ENCODE data around the gene MEI1. TPM values are rescaled to one million over a fixed set of nuclear protein-coding genes. Genes with fewer than 3 reads are reported as not detected.

Gene MEI1
- total and polyA plus RNA-seq, 8 donors: 0.15 to 2.3 (median 0.35) TPM; not detected in 1

- DNase-seq: no peak
- FAIRE-seq: no peak
- no peak for TF ChIP-seq CTCF (IDR thresholded peaks at IDR 0.05)
- Histone ChIP-seq H3K4me3 (no peak overlapping the region), H3K27me3 (no peaks in the 10 kb centered on the region), H3K36me3 (no peaks in the 10 kb centered on the region), H3K9me3 (no peaks in the 10 kb centered on the region), H3K27ac (no peak overlapping the region), H3K4me1 (no peaks in the 10 kb centered on the region)
- intact Hi-C loops (cut with DNase I): no loop called here
- 88 to 89% methylated on average over 4 of the region's 4 CpGs for WGBS, 2 donors
- ATAC-seq: no peak
Measured at GRCh38 chr22:41772198-41772597, 72.9 kb downstream of the MEI1 start.

GRCh38 chr22:41772645-41773044 is 73.3 kb downstream of the MEI1 start:
- no peaks in the 10 kb centered on the region for H3K9me3 ChIP-seq
- H3K4me1 ChIP-seq: no peaks in the 10 kb centered on the region
- H3K27ac ChIP-seq: no peak overlapping the region
- H3K27me3 ChIP-seq: no peaks in the 10 kb centered on the region
- TF ChIP-seq CTCF (IDR thresholded peaks at IDR 0.05): no peak
- FAIRE-seq (no peak), ATAC-seq (no peak), DNase-seq (no peak)
- intact Hi-C loops (cut with DNase I): no loop called here
- H3K36me3 ChIP-seq: no peaks in the 10 kb centered on the region
- H3K4me3 ChIP-seq: no peak overlapping the region

GRCh38 chr22:41775338-41775737 is 76.0 kb downstream of the MEI1 start:
- Histone ChIP-seq H3K36me3 (no peaks in the 10 kb centered on the region), H3K27ac (no peak overlapping the region), H3K4me3 (no peak overlapping the region), H3K4me1 (no peaks in the 10 kb centered on the region), H3K27me3 (no peaks in the 10 kb centered on the region), H3K9me3 (no peaks in the 10 kb centered on the region)
- DNase-seq: no peak
- no peak for ATAC-seq
- FAIRE-seq: no peak
- WGBS, 2 donors: 92% methylated on average over 5 of the region's 5 CpGs
- no peak for TF ChIP-seq CTCF (IDR thresholded peaks at IDR 0.05)
- intact Hi-C loops (cut with DNase I): no loop called here

GRCh38 chr22:41775976-41776375 is 76.7 kb downstream of the MEI1 start:
- TF ChIP-seq CTCF (IDR thresholded peaks at IDR 0.05): no peak
- ATAC-seq: no peak
- intact Hi-C loops (cut with DNase I): no loop called here

GRCh38 chr22:41776381-41776780 is 77.1 kb downstream of the MEI1 start:
- no peak overlapping the region for H3K27ac ChIP-seq
- no peaks in the 10 kb centered on the region for H3K27me3 ChIP-seq
- no peak for FAIRE-seq
- ATAC-seq: no peak
- intact Hi-C loops (cut with DNase I): no loop called here
- 87 to 91% methylated on average over 3 of the region's 3 CpGs for WGBS, 2 donors
- H3K9me3 ChIP-seq: no peaks in the 10 kb centered on the region
- DNase-seq: no peak
- no peak for TF ChIP-seq CTCF (IDR thresholded peaks at IDR 0.05)
- H3K4me3 ChIP-seq: no peak overlapping the region
- no peaks in the 10 kb centered on the region for H3K4me1 ChIP-seq
- no peaks in the 10 kb centered on the region for H3K36me3 ChIP-seq

More at GRCh38 chr22:41775976-41776375, 76.7 kb downstream of the MEI1 start:
- no peaks in the 10 kb centered on the region for H3K9me3 ChIP-seq
- no peak overlapping the region for H3K27ac ChIP-seq
- H3K4me3 ChIP-seq: no peak overlapping the region
- H3K36me3 ChIP-seq: no peaks in the 10 kb centered on the region
- H3K27me3 ChIP-seq: no peaks in the 10 kb centered on the region
- DNase-seq: no peak
- 63 to 77% methylated on average over 4 of the region's 4 CpGs for WGBS, 2 donors
- H3K4me1 ChIP-seq: no peaks in the 10 kb centered on the region
- FAIRE-seq: no peak

Measured in pancreas (tissue), 10 donors.